GM21367 (cell line): ENCODE data around the gene CYGB.

ENCODE experiments used
- ATAC-seq: cut with Tn5 transposase; IDR thresholded peaks from one replicate; pipeline ENCODE4 v1.9.1; 2021; ENCODE audit not compliant: unreplicated experiment

CYGB gene

DNA sequence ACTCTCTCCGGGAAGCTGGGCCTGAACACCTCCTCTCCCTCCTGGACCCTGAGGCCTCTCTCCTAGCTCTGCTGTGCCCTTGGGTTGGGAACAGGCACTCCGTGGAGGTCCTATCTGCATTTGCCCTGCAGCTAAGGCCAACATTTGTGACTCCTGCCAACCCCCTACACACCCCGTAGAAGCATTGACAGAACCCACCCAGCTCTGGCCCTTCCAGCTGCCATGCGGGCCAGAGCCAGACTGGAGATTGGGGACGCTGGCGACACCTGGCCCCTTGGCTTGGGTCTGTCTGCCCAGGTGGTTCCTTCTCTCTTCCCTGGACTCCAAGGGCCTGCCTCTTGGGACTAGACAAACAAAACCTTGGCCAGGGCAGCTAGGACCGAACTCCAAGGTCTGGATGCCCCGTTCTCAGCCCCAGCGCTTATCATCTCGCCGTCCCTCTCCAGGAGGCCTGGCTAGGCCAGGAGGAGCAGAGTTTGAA, 35.6 kb downstream of the CYGB start:
- ATAC-seq, result no peak

DNA sequence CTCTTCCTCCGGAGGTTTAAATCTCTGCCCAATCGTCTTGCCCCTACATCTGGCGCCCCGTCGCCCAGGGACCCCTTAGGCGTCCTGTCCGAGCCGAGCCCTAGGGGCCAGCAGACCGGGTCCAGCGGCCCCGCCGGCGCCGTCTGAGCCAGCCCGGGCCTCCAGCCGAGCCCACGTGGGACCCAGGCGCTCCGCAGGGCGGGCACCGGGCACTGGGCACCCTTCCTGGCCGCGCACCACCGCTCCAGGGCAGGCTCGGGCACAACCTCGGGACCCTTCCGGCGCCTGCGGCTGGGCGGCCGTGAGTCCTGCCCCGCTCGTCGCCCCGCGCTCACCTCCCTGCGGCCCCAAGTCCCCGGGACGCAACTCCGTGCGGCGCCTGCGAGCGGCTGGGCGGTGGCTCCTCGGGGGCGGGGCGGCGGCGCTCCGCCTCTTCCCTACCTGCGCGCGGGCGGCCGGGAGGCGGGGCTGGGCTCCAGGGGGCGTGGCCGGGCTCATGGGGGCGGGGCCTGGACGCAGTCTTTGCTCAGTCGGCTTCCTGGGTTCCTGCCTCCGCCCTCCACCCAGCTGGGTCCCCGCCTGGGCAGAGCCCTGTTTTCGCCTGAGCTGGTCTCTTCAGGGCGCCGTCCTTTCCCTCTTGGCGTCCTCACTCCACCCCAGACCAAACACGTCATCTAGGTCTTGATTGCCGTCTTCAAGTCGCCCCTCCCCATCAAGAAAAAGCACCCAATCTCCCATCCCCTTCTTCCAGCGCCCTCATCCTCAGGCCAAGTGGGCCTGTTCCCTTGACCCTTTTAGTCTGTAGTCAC, 36.3 kb downstream of the CYGB start, which contains the start of gene RHBDF2:
RHBDF2 (minus strand) TSS at position 406 of the 809 bp plus-strand sequence. CDS start 19,899 bp downstream, outside the sequence.
- ATAC-seq, result peak; percentile 47

- no peak for ATAC-seq
Measured at GRCh38 chr17:76500747-76501017, 36.8 kb downstream of the CYGB start.

DNA sequence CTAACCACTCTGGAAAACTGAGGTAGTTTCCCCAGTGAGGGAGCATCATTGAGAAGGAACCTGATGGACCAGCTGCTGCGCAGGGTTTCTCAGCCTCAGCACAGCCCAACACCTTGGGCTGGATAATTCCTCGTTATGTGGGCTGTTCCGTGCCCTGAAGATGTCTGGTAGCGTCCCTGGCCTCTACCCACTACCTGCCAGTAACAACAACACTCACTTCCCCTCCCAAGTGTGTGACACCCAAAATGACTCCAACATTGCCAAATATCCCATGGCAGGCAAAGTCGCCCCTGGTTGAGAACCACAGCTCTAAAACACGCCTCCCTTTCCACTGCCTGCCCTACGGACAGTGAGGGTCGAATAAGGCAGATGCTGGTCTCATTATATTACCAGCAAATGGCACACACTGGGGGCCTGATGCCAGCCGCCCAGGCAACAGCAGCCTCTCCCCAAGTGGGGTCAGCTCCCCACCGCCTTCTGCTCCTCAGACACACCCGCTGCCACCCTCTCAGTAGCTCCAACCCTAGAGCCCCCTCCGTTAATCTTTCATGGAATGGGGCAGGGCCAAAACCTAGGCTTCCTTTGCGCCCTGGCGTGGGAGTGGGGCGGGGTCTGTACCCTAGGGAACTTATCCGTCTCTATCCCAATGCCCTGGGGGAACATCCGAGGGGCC, 37.3 kb downstream of the CYGB start:
- no peak for ATAC-seq

DNA sequence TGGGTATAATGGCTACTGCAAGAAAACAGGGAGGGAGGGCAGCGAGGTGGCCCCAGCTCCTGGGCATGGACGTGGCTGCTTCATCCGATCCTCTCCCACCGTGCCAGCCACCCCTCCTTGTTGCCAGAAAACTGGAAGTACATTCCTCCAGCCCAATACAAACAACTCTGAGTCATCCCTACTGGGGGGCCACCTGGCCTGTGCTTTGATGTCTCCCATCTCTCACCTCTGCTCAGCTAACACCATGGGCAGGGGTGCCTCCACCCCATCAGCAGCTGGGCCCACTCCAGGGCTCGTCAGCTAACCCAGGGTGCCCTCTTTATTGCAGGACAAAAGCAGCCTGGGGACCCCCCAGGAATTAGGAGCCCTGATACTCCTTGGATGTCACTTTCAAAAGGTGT, 38.2 kb downstream of the CYGB start:
- ATAC-seq, result no peak

DNA sequence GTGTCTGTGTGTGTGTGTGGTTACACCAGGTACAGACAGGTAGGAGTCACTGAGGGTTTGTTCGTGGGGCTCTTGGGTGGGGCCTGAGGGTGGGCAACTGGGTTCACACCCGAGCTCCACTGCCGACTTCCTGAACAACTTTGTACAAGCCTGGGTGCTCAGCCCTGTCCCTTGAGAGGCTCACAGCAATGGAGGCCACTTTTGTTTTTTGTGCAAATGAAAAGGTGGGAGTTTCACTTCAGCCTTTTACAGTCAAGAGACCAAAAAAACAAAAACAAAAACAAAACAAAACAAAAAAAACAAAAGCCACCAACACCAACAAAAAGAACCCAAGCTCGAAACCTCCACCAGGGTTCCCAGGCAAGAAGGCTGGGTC, 38.6 kb downstream of the CYGB start:
- ATAC-seq, result no peak

DNA sequence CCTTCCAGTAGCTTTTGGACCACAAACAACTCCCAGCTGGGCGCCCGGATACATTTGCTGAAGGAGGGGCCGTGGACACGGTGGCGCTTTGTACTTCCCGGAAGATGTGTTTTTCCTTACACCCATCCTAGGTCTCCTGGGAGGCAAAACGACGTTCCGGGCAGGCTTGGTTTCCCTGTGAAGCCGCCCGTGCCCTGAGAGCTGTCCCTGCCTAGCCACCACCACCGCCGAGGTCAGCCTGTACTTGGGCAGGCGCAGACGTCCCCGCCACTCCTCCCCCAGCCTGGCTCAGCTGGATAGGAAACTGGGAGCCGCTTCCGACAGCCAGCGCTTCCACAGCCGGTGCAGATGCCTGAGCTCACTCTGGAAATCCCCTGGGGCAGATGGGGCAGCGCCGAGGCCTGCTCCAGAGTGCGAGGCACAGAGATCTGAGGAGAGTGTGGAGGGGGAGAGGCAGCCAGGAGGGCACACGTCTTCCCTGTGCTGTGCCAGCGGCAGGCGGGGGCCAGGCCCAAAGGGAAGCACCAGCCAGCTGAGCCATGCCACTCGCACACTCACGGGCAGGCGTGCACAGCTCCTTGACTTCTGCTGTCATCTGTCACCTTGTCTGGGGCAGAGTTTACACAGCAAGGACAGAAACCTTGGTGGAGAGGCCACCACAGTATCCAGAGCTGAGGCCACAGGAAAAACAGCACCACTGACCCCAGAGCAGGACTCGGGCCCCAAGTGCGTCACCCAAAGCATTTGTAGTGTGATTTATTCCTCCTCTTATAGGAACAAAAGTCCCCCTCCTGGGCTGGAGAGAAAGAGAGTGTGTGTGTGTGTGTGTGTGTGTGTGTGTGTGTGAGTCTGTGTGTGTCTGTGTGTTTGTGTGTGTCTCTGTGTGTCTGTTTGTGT, 39.3 kb downstream of the CYGB start:
- no peak for ATAC-seq

DNA sequence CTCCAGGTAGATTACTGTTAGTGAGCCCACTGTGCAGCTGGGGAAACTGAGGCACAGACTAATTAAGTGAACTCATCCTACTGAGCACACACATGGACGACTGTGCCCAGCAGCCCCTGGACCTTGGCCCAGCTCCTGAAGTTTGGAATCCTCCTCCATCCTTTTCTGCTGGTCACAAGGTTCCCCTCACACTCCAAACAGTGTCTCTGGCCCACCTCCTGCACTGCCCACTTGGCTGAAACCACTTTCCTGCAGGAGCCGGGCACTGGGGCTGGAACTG, 39.9 kb downstream of the CYGB start:
- ATAC-seq, result no peak

- ATAC-seq, result no peak
Measured at GRCh38 chr17:76496464-76496863, 41.0 kb downstream of the CYGB start.

GRCh38 chr17:76495663-76496400, 41.7 kb downstream of the CYGB start:
- ATAC-seq, result no peak

DNA sequence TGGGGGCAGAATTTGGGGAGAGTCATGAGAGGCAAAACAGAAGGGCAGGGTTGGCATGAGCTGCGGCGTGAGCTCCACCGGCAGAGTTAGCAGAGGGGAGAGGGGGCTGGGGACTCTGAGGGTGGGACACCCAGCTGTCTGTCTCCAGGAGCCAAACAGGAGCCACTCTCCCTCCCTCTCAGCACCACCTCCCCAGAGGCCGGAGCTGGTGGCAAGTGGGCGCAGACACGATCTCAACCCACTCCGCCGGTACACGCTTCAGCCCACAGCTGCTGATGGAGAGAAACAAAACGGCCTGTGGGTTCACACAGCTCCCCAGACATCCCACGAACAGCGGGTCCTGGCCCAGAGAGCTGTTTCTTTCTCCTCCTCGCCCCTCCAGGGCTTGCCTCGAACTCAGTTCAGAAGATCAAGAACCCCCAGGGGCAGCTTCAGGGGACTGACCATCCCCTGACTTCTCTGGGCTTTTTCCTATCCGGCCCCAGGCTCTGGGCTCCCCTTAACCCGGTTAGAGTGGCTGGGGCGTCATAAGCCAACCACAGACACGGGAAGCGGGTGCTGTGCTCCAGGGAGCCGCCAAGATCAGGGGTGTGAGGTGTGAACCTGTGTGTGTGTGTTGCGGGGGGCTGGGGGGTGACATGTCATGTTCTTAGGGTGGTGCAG, 43.9 kb downstream of the CYGB start:
- no peak for ATAC-seq

DNA sequence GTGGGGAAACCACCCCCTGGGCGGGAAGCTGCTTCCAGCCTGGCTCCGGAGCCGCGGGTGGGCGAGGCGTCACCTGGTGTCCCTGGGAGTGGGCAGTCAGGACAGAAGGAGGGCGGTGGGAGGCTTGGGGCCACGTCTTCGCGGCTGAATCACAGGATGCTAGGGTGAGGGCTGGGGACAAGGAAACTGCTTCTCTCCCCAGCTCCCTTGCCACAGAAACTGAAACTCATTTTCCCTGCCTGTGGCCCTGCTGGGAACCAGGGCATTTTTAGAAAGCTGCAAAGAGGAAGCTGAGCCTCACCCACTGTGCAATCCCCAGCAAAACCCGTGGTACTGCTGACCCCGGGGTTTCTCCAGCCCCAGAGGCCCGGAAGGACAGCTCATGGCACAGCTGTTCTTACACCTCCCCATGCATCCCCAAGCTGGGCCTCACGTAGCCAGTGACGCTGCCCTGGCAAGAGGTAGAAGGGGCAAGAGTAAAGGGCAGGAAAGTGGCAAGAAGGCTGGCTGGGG, 44.5 kb downstream of the CYGB start:
- peak; percentile 29 for ATAC-seq

DNA sequence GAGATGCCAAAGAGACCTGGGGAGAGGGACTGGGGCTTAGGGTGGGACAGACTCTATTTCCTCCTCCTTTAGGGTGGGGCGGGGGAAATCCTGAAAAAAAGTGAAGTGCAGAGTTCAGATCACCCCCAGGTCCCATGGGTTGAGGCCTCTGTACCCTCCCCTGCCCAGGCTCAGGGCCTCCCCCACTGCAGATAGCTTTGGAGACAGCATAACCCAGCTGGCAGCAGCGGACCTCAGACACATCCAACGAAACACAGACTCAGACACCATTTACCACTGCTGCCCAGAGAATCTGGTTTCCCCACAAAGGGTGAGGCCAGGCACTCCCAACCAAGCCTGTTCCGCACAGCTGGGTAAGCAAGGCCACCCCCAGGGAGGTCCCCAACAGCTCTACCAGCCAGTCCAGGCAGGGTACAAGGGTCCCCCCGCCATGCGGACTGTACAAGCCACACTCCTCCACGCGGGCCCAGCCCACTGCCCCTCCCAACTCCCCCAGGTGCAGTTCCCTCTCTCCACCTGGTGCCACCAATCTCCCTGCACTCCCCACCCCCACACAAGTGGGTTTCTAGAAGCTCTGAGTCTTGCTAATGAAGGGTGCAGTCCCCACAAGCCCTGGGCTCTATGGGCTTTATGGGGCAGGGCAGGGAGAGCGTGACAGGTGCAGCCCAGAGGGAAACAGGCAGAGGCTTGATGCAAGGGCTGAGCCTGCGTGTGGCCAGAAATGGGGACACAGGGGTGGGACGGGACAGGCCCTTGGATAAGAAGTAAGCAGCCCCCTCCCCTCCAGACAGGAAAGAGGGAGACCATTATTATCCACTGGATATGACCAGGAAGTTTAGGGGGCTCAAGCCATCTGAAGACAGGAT, 45.2 kb downstream of the CYGB start:
- ATAC-seq, result peak; percentile 35

GRCh38 chr17:76491271-76492122, 46.0 kb downstream of the CYGB start:
- peak; percentile 10 for ATAC-seq

DNA sequence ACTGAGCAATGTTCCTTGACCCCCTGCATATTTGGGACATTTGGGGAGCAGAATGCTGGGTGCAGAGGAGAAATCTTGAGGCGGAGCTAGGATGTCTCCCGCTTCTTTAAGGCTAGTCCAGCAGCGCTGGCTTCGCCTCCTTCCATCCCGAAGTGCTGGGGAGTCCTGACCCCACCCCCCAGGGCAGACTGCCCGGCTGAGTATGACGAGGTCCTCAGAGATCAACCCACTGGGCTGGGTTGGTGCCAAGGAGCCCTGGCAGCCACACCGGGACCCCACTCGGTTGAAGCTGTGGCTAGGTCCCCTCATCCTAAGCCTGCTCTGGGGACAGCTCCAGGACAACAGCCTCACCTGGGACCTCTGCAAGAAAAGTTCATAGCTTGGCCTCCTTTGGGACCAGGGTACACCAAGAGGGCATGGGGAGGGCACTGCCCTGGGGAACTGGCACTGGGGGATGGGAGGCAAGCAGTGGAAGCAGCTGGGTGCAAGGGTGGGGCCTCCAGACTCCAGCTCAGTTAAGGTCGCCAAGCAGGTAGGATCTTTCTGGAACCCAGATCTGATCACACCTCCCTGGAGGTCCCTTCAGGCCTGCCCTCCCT, 47.3 kb downstream of the CYGB start:
- ATAC-seq, result no peak

GRCh38 chr17:76487451-76488192, 49.9 kb downstream of the CYGB start:
- no peak for ATAC-seq

DNA sequence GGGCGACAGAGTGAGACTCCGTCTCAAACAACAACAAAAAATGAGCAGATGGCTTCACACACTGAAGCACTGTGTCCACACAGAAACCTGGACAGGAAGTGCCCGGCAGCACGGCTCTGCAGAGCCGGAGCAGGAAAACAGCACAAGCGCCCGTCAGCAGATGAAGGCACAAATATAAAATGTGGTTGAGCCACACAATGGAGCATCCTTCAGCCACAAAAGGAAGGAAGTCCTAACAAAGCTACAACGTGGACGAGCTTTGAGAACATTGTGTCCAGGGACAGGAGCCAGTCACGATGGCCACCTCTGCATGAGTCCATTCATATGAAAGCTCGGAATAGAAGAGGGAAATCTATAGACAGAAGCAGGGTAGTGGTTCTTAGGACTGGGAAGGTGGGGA, 51.9 kb downstream of the CYGB start:
- no peak for ATAC-seq
